GM18517 (cell line): ENCODE results near the gene ARHGDIA.

Experiments
- ATAC-seq: cut with Tn5 transposase; IDR thresholded peaks from one replicate; pipeline ENCODE4 v1.9.1; 2021; ENCODE audit warnings: mild to moderate bottlenecking, moderate library complexity; ENCODE audit not compliant: unreplicated experiment

ARHGDIA gene

GRCh38 chr17:81865733-81866439 is 5.3 kb downstream of the ARHGDIA start:
- ATAC-seq: no peak

- ATAC-seq: no peak
Observed at GRCh38 chr17:81865358-81865732, 5.8 kb downstream of the ARHGDIA start.

GRCh38 chr17:81863833-81864768 is 7.0 kb downstream of the ARHGDIA start:
- ATAC-seq: no peak

GRCh38 chr17:81863123-81863675 is 7.9 kb downstream of the ARHGDIA start:
- no peak for ATAC-seq

GRCh38 chr17:81860756-81861568 is 10.2 kb downstream of the ARHGDIA start:
- peak; percentile 79 for ATAC-seq

GRCh38 chr17:81859906-81860755 is 11.0 kb downstream of the ARHGDIA start, which contains the start of gene P4HB:
P4HB (minus strand) TSS chr17:81860535; CDS start chr17:81860471, 64 bp downstream.
- no peak for ATAC-seq

- no peak for ATAC-seq
Observed at GRCh38 chr17:81858967-81859905, 11.9 kb downstream of the ARHGDIA start.

- no peak for ATAC-seq
Observed at GRCh38 chr17:81858170-81858966, 12.8 kb downstream of the ARHGDIA start.

- no peak for ATAC-seq
Observed at GRCh38 chr17:81854974-81855774, 16.0 kb downstream of the ARHGDIA start.

- no peak for ATAC-seq
Observed at GRCh38 chr17:81852237-81852636, 18.9 kb downstream of the ARHGDIA start.

GRCh38 chr17:81851423-81851822 is 19.7 kb downstream of the ARHGDIA start:
- no peak for ATAC-seq

- ATAC-seq: no peak
Observed at GRCh38 chr17:81849457-81849856, 21.7 kb downstream of the ARHGDIA start.

GRCh38 chr17:81846743-81847689 is 24.1 kb downstream of the ARHGDIA start:
- ATAC-seq: no peak

- no peak for ATAC-seq
Observed at GRCh38 chr17:81845881-81846742, 25.0 kb downstream of the ARHGDIA start.

GRCh38 chr17:81845361-81845760 is 25.8 kb downstream of the ARHGDIA start:
- no peak for ATAC-seq
